HCT116 (cell line): ENCODE data around the gene PLAGL2. TPM values are rescaled to one million over a fixed set of nuclear protein-coding genes. Genes with fewer than 3 reads are reported as not detected.

Source experiments
- ATAC-seq: fragments of 200-7000 bp; cut with Tn5 transposase; 2 replicates; pipeline ENCODE4 v1.9.1; 2020; ENCODE audit warnings: mild to moderate bottlenecking, moderate library complexity
- BruUV-seq: library from RNA; stranded (reverse); fragments of 400-500 nt; replicated peaks from 2 replicates; lab custom pipeline; 2021; lab: Mats Ljungman, UMichigan
- CTCF ChIA-PET: fragments of 300-600 bp; sonication (Branson Sonifier 250); formaldehyde crosslinking; loops from one replicate; lab custom pipeline; 2021; ENCODE audit warnings: antibody characterized with exemption; lab: Charles Lee
- POLR2A ChIA-PET: fragments of 300-600, 350-600 bp; sonication (Branson Sonifier 250); formaldehyde crosslinking; loops from one replicate; lab custom pipeline; 2021; ENCODE audit warnings: antibody characterized with exemption; lab: Charles Lee
- RAD21 ChIA-PET, 2 experiments: fragments of 300-600 bp; sonication (Branson Sonifier 250); formaldehyde crosslinking; loops; one replicate each; lab custom pipeline; 2023; ENCODE audit warnings: low total read pairs in 2 of 2; ENCODE audit not compliant: uncharacterized antibody in 2 of 2, unreplicated experiment in 2 of 2, low non-redundant PET in 1 of 2; lab: Charles Lee
- DNase-seq: peaks from one replicate; pipeline ENCODE4 v3.0.0-alpha.2; 2010; ENCODE audit warnings: low read depth, low spot score
- H2AFZ ChIP-seq: fragments of 200-600 bp; shearing (Covaris generic), sonication (generic); 2 replicates; pipeline ENCODE4 v1.6.1; 2017; ENCODE audit warnings: low read depth, mixed run types, mixed read lengths, antibody characterized with exemption, low read length; ENCODE audit not compliant: poor library complexity, severe bottlenecking
- H3K27ac ChIP-seq: 2 replicates; pipeline ENCODE4 v1.5.1; 2012; ENCODE audit warnings: low read depth, low read length
- H3K27me3 ChIP-seq: fragments of 200-600 bp; sonication (generic); 2 replicates; pipeline ENCODE4 v1.6.1; 2016; ENCODE audit warnings: mixed run types, low read length, mixed read lengths; ENCODE audit not compliant: insufficient read depth
- H3K36me3 ChIP-seq, 2 experiments: fragments of 200-500 bp in 1 of 2; fragments of 200-600 bp in 1 of 2; sonication (Bioruptor generic) in 1 of 2; sonication (generic) in 1 of 2; 2 replicates each; pipeline versions ENCODE4 v1.5.1 to v1.6.1; 2014 to 2016; ENCODE audit warnings: low read length in 2 of 2, inconsistent platforms in 1 of 2, mixed read lengths in 1 of 2, mixed run types in 1 of 2; ENCODE audit not compliant: insufficient read depth in 2 of 2, control insufficient read depth in 1 of 2
- H3K4me1 ChIP-seq, 2 experiments: fragments of 200-600 bp in 1 of 2; sonication (generic) in 1 of 2; 2 replicates each; pipeline versions ENCODE4 v1.5.1 to v1.6.1; 2012 to 2017; ENCODE audit warnings: low read length in 2 of 2, inconsistent platforms in 1 of 2, mild to moderate bottlenecking in 1 of 2, mixed read lengths in 1 of 2, mixed run types in 1 of 2, moderate library complexity in 1 of 2; ENCODE audit not compliant: insufficient read depth in 2 of 2, control insufficient read depth in 1 of 2
- H3K4me2 ChIP-seq: fragments of 200-600 bp; sonication (generic); 2 replicates; pipeline ENCODE4 v1.6.1; 2017; ENCODE audit warnings: mixed run types, low read length, mixed read lengths
- H3K4me3 ChIP-seq, 2 experiments: fragments of 200-600 bp in 1 of 2; sonication (generic) in 1 of 2; replicated peaks in 1 of 2; 2 replicates each; pipeline ENCODE4 v1.5.1; 2011 to 2016; ENCODE audit warnings: low read length in 2 of 2, control low read depth in 1 of 2, low read depth in 1 of 2, mild to moderate bottlenecking in 1 of 2, mixed read lengths in 1 of 2, mixed run types in 1 of 2
- H3K79me2 ChIP-seq: fragments of 200-600 bp; sonication (generic); 2 replicates; pipeline ENCODE4 v1.6.1; 2017; ENCODE audit warnings: mild to moderate bottlenecking, mixed run types, low read length, moderate library complexity, mixed read lengths; ENCODE audit not compliant: insufficient read depth
- H3K9ac ChIP-seq: fragments of 200-600 bp; sonication (generic); 2 replicates; pipeline ENCODE4 v1.6.1; 2016; ENCODE audit warnings: low read length, mixed read lengths
- H3K9me2 ChIP-seq: fragments of 200-600 bp; sonication (generic), shearing (Covaris generic); 2 replicates; pipeline ENCODE4 v1.6.1; 2017; ENCODE audit warnings: mixed run types, mild to moderate bottlenecking, moderate library complexity; ENCODE audit not compliant: insufficient read depth
- H3K9me3 ChIP-seq, 2 experiments: fragments of 200-500 bp in 1 of 2; fragments of 200-600 bp in 1 of 2; sonication (Bioruptor generic) in 1 of 2; sonication (generic) in 1 of 2; 2 replicates each; pipeline ENCODE4 v1.6.1; 2014 to 2017; ENCODE audit warnings: low read length in 2 of 2, mixed read lengths in 2 of 2, inconsistent platforms in 1 of 2, low read depth in 1 of 2, mild to moderate bottlenecking in 1 of 2, mixed run types in 1 of 2, moderate library complexity in 1 of 2; ENCODE audit not compliant: control insufficient read depth in 1 of 2, insufficient read depth in 1 of 2
- H4K20me1 ChIP-seq: fragments of 200-600 bp; sonication (generic), shearing (Covaris generic); 2 replicates; pipeline ENCODE4 v1.6.1; 2017; ENCODE audit warnings: mixed run types, mild to moderate bottlenecking, moderate library complexity; ENCODE audit not compliant: insufficient read depth
- CBX3 ChIP-seq: IDR thresholded peaks from 2 replicates; pipeline ENCODE4 v1.6.1; 2012; ENCODE audit warnings: low read depth
- EZH2 ChIP-seq: fragments of 200-600 bp; sonication (generic); IDR thresholded peaks from 2 replicates; pipeline ENCODE4 v1.6.1; 2017; ENCODE audit warnings: antibody characterized with exemption, mixed run types
- FOSL1 ChIP-seq: IDR thresholded peaks from 2 replicates; pipeline ENCODE4 v1.6.1; 2012; ENCODE audit warnings: low read depth
- SP1 ChIP-seq: IDR thresholded peaks from 2 replicates; pipeline ENCODE4 v1.6.1; 2012; ENCODE audit warnings: low read depth
- SRF ChIP-seq: IDR thresholded peaks from 2 replicates; pipeline ENCODE4 v1.6.1; 2012; ENCODE audit warnings: low read depth
- YY1 ChIP-seq: IDR thresholded peaks from 2 replicates; pipeline ENCODE4 v1.6.1; 2011; ENCODE audit warnings: low read length, low read depth, moderate library complexity, mild to moderate bottlenecking; ENCODE audit not compliant: insufficient replicate concordance; ENCODE audit errors: extremely low read depth
- intact Hi-C: fragments of 100-400 bp; cut with micrococcal nuclease; formaldehyde crosslinking; loops from 2 replicates; pipeline ENCODE4 v1.10.0; 2022
- total RNA-seq: library from RNA; stranded (reverse); gene quantifications from one replicate; pipeline ENCODE4 v1.2.1, GENCODE V29; 2021; ENCODE audit not compliant: unreplicated experiment
- TF ChIP-seq, protein P1 (sequence below): IDR thresholded peaks from 2 replicates; pipeline ENCODE4 v1.6.1; 2012
- TF ChIP-seq, protein P2 (sequence below): IDR thresholded peaks from 2 replicates; pipeline ENCODE4 v1.6.1; 2012; ENCODE audit warnings: low read depth

The PLAGL2 gene
- total RNA-seq, 1 experiment from 2014 or later, result 18.3 TPM

GRCh38 chr20:32191873-32192272 is 15.7 kb downstream of the PLAGL2 start:
- H3K9me3 ChIP-seq, result no peaks in the 10 kb centered on the region
- peaks cover 15 to 22% of the 10 kb centered on the region in 2 experiments; a peak in 3 of 4 replicates for H3K36me3 ChIP-seq
- H4K20me1 ChIP-seq, result no peaks in the 10 kb centered on the region
- H3K27me3 ChIP-seq, result no peaks in the 10 kb centered on the region
- H3K4me2 ChIP-seq, result no peak overlapping the region
- no peaks in the 10 kb centered on the region for H3K9me2 ChIP-seq
- no peak overlapping the region for H2AFZ ChIP-seq
- no peak for DNase-seq
- intact Hi-C loops, result no loop called here
- H3K27ac ChIP-seq, result no peak overlapping the region
- CTCF ChIA-PET, result no interaction called here
- no peaks in the 10 kb centered on the region for H3K4me1 ChIP-seq
- peaks cover 3% of the 10 kb centered on the region for H3K79me2 ChIP-seq
- BruUV-seq, result no TSS peak
- H3K4me3 ChIP-seq, result no peak overlapping the region
- TF ChIP-seq, protein P1, sequence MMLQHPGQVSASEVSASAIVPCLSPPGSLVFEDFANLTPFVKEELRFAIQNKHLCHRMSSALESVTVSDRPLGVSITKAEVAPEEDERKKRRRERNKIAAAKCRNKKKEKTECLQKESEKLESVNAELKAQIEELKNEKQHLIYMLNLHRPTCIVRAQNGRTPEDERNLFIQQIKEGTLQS, result no peak
- no peak for TF ChIP-seq EZH2
- TF ChIP-seq, protein P2, sequence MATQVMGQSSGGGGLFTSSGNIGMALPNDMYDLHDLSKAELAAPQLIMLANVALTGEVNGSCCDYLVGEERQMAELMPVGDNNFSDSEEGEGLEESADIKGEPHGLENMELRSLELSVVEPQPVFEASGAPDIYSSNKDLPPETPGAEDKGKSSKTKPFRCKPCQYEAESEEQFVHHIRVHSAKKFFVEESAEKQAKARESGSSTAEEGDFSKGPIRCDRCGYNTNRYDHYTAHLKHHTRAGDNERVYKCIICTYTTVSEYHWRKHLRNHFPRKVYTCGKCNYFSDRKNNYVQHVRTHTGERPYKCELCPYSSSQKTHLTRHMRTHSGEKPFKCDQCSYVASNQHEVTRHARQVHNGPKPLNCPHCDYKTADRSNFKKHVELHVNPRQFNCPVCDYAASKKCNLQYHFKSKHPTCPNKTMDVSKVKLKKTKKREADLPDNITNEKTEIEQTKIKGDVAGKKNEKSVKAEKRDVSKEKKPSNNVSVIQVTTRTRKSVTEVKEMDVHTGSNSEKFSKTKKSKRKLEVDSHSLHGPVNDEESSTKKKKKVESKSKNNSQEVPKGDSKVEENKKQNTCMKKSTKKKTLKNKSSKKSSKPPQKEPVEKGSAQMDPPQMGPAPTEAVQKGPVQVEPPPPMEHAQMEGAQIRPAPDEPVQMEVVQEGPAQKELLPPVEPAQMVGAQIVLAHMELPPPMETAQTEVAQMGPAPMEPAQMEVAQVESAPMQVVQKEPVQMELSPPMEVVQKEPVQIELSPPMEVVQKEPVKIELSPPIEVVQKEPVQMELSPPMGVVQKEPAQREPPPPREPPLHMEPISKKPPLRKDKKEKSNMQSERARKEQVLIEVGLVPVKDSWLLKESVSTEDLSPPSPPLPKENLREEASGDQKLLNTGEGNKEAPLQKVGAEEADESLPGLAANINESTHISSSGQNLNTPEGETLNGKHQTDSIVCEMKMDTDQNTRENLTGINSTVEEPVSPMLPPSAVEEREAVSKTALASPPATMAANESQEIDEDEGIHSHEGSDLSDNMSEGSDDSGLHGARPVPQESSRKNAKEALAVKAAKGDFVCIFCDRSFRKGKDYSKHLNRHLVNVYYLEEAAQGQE, result no peak
- TF ChIP-seq CBX3, result no peak
- no peak for TF ChIP-seq SP1
- TF ChIP-seq, all 23 proteins: peak for 0
- RAD21 ChIA-PET, result no interaction called here
- POLR2A ChIA-PET, result no interaction called here
- ATAC-seq, result no peak
- H3K9ac ChIP-seq, result no peak overlapping the region

DNA sequence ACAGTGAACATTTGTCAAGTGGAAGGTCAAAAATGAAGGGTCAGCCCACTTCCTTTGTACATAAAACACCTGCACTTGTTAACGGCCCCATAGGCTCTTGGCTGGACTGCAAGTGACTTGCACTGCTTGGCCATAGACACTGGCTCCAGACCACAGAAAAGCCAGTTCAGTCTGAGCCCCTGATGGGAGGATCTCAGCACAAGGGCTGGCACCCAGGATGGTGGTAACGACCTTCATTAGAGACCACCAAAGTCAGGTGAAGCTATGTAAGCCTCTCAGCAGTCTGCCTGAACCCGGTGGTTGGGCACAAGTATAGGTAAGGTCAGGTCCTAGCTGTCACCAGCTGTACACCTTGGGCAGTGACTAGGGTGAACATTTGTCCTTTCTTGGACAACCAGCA is 16.1 kb downstream of the PLAGL2 start:
- no peaks in the 10 kb centered on the region for H3K4me1 ChIP-seq
- intact Hi-C loops, result no loop called here
- no TSS peak for BruUV-seq
- H3K9me3 ChIP-seq, result no peaks in the 10 kb centered on the region
- no peak overlapping the region for H3K27ac ChIP-seq
- CTCF ChIA-PET, result no interaction called here
- DNase-seq (no peak), ATAC-seq (peak; percentile 13; the same call in 1 of the 2 replicates)
- TF ChIP-seq, protein P2, result no peak
- TF ChIP-seq SRF (no peak), FOSL1 (no peak), YY1 (no peak)
- no peak overlapping the region for H2AFZ ChIP-seq
- H3K9me2 ChIP-seq, result no peaks in the 10 kb centered on the region
- no peak overlapping the region for H3K4me2 ChIP-seq
- peaks cover 15 to 19% of the 10 kb centered on the region in 2 experiments; a peak in 3 of 4 replicates for H3K36me3 ChIP-seq
- H3K27me3 ChIP-seq, result no peaks in the 10 kb centered on the region
- POLR2A ChIA-PET, result no interaction called here
- H3K79me2 ChIP-seq, result no peaks in the 10 kb centered on the region; the same call in none of the 2 replicates
- H4K20me1 ChIP-seq, result no peaks in the 10 kb centered on the region
- no peak overlapping the region for H3K9ac ChIP-seq
- RAD21 ChIA-PET, result no interaction called here
- H3K4me3 ChIP-seq, result no peak overlapping the region
